VCaP (cell line): ENCODE data around the gene GFM1.

Experiments used
- H3K27ac ChIP-seq: fragments of 450-650 bp; 2 replicates; pipeline ENCODE4 v1.5.1; 2017
- CTCF ChIP-seq: fragments of 450-650 bp; conservative IDR thresholded peaks from 2 replicates; pipeline ENCODE4 v1.5.1; 2017; ENCODE audit warnings: mild to moderate bottlenecking, moderate library complexity

The GFM1 gene

GRCh38 chr3:158728061-158728377 lies 83.7 kb downstream of the GFM1 start:
- TF ChIP-seq CTCF: peak; percentile 41
- peak overlapping the region; percentile 100; the same call in 1 of the 2 replicates for H3K27ac ChIP-seq

- no peak for TF ChIP-seq CTCF
Observed at GRCh38 chr3:158728851-158729250, 84.5 kb downstream of the GFM1 start.

GRCh38 chr3:158731486-158731885 lies 87.2 kb downstream of the GFM1 start:
- no peak for TF ChIP-seq CTCF
- H3K27ac ChIP-seq: peak overlapping the region; percentile 57; the same call in 1 of the 2 replicates

More at GRCh38 chr3:158728851-158729250, 84.5 kb downstream of the GFM1 start:
- H3K27ac ChIP-seq: no peak overlapping the region

- no peak for TF ChIP-seq CTCF
- peak within 1 kb of the TSS; percentile 57; the same call in 1 of the 2 replicates for H3K27ac ChIP-seq
Observed at GRCh38 chr3:158731938-158732855, 87.9 kb downstream of the GFM1 start, which contains the start of gene RARRES1. TSS of gene RARRES1 (minus strand) at chr3:158732457. CDS start at chr3:158732415, 42 bp downstream.

GRCh38 chr3:158732856-158733200 lies 88.5 kb downstream of the GFM1 start:
- H3K27ac ChIP-seq: no peak overlapping the region
- no peak for TF ChIP-seq CTCF

GRCh38 chr3:158733656-158734055 lies 89.3 kb downstream of the GFM1 start:
- TF ChIP-seq CTCF: no peak
- H3K27ac ChIP-seq: no peak overlapping the region

- TF ChIP-seq CTCF: no peak
- no peak overlapping the region for H3K27ac ChIP-seq
Observed at GRCh38 chr3:158735296-158736033, 91.1 kb downstream of the GFM1 start.
